Measurements from ENCODE around the gene ZNF581. TPM values are rescaled to one million over a fixed set of nuclear protein-coding genes. Genes with fewer than 3 reads are reported as not detected.

Gene ZNF581
- polyA plus RNA-seq, 1 donor from 2014 or later, result 15.3 TPM

DNA sequence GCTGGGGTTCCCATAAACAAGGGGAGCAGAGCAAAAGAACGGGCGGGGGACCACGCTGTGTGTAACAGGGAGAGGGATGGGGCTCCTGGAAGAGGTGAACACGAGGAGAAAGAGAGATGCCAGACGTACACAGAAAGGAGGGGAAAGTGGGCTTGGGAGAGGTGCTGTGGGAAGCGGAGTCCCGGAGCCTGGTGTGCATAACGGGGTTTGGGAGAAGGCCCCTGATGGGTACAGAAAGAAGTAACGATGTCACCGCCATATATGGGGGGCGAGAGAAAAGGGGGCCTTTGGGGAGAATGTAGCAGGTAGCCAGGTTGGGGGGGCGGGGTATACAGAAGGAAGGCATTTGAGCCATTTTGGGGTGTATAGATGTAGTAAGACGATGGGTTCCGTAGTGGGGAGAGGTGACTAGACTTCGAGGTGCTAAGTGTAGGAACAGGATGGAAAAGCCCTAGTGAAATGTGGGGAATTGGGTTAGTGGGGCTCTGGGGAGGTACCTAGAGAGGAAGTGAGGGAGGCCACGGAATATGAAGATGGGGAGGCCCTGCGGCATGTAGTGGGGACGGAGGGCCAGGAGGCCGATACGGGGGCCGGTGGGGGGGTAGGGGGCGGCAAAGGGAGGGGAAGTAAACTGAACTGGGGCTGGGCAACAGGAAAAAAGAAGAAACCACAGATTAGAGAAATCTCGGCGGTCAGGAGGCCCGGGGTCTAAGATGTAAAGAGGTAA lies 1.9 kb upstream of the ZNF581 start:
- Histone ChIP-seq H3K27ac (ENCODE audit: low read length) (peak overlapping the region; percentile 64), H3K27me3 (ENCODE audit: insufficient read depth, low read depth, low read length) (no peaks in the 10 kb centered on the region), H2AFZ (ENCODE audit: low read depth, low read length) (peak overlapping the region; percentile 25), H3K4me3 (ENCODE audit: low read length) (peak overlapping the region; percentile 78), H4K20me1 (ENCODE audit: insufficient read depth) (no peaks in the 10 kb centered on the region), H3K9ac (ENCODE audit: low read length) (peak overlapping the region; percentile 88), H3K9me2 (ENCODE audit: insufficient read depth, low read length) (no peaks in the 10 kb centered on the region), H3F3A (ENCODE audit: insufficient read depth, low read length, poor library complexity, severe bottlenecking) (no peaks in the 10 kb centered on the region), H3K4me2 (ENCODE audit: low read length) (peak overlapping the region; percentile 91), H3K9me3 (ENCODE audit: low read length) (no peaks in the 10 kb centered on the region), H3K79me2 (replicated peaks; ENCODE audit: insufficient read depth, low read length) (peaks cover 29% of the 10 kb centered on the region), H3K36me3 (ENCODE audit: insufficient read depth, low read length) (no peaks in the 10 kb centered on the region)
- TF ChIP-seq EZH2 (IDR thresholded peaks at IDR 0.05; ENCODE audit: borderline replicate concordance, insufficient read depth, low read length, poor library complexity, severe bottlenecking) (no peak), RAD21 (conservative IDR thresholded peaks at IDR 0.05) (no peak), SMC3 (conservative IDR thresholded peaks at IDR 0.05; ENCODE audit: poor library complexity) (no peak), TAF1 (IDR thresholded peaks at IDR 0.05; ENCODE audit: low read depth) (no peak), MXI1 (conservative IDR thresholded peaks at IDR 0.05; ENCODE audit: poor library complexity, severe bottlenecking) (no peak), POLR2AphosphoS5 (IDR thresholded peaks at IDR 0.05) (no peak), EP300 (conservative IDR thresholded peaks at IDR 0.05; ENCODE audit: poor library complexity, severe bottlenecking) (no peak)
- TF ChIP-seq, protein P1, sequence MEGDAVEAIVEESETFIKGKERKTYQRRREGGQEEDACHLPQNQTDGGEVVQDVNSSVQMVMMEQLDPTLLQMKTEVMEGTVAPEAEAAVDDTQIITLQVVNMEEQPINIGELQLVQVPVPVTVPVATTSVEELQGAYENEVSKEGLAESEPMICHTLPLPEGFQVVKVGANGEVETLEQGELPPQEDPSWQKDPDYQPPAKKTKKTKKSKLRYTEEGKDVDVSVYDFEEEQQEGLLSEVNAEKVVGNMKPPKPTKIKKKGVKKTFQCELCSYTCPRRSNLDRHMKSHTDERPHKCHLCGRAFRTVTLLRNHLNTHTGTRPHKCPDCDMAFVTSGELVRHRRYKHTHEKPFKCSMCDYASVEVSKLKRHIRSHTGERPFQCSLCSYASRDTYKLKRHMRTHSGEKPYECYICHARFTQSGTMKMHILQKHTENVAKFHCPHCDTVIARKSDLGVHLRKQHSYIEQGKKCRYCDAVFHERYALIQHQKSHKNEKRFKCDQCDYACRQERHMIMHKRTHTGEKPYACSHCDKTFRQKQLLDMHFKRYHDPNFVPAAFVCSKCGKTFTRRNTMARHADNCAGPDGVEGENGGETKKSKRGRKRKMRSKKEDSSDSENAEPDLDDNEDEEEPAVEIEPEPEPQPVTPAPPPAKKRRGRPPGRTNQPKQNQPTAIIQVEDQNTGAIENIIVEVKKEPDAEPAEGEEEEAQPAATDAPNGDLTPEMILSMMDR (IDR thresholded peaks at IDR 0.05; ENCODE audit: poor library complexity, severe bottlenecking), result no peak
- TF ChIP-seq, protein P2, sequence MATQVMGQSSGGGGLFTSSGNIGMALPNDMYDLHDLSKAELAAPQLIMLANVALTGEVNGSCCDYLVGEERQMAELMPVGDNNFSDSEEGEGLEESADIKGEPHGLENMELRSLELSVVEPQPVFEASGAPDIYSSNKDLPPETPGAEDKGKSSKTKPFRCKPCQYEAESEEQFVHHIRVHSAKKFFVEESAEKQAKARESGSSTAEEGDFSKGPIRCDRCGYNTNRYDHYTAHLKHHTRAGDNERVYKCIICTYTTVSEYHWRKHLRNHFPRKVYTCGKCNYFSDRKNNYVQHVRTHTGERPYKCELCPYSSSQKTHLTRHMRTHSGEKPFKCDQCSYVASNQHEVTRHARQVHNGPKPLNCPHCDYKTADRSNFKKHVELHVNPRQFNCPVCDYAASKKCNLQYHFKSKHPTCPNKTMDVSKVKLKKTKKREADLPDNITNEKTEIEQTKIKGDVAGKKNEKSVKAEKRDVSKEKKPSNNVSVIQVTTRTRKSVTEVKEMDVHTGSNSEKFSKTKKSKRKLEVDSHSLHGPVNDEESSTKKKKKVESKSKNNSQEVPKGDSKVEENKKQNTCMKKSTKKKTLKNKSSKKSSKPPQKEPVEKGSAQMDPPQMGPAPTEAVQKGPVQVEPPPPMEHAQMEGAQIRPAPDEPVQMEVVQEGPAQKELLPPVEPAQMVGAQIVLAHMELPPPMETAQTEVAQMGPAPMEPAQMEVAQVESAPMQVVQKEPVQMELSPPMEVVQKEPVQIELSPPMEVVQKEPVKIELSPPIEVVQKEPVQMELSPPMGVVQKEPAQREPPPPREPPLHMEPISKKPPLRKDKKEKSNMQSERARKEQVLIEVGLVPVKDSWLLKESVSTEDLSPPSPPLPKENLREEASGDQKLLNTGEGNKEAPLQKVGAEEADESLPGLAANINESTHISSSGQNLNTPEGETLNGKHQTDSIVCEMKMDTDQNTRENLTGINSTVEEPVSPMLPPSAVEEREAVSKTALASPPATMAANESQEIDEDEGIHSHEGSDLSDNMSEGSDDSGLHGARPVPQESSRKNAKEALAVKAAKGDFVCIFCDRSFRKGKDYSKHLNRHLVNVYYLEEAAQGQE (IDR thresholded peaks at IDR 0.05; ENCODE audit: borderline replicate concordance), result no peak

DNA sequence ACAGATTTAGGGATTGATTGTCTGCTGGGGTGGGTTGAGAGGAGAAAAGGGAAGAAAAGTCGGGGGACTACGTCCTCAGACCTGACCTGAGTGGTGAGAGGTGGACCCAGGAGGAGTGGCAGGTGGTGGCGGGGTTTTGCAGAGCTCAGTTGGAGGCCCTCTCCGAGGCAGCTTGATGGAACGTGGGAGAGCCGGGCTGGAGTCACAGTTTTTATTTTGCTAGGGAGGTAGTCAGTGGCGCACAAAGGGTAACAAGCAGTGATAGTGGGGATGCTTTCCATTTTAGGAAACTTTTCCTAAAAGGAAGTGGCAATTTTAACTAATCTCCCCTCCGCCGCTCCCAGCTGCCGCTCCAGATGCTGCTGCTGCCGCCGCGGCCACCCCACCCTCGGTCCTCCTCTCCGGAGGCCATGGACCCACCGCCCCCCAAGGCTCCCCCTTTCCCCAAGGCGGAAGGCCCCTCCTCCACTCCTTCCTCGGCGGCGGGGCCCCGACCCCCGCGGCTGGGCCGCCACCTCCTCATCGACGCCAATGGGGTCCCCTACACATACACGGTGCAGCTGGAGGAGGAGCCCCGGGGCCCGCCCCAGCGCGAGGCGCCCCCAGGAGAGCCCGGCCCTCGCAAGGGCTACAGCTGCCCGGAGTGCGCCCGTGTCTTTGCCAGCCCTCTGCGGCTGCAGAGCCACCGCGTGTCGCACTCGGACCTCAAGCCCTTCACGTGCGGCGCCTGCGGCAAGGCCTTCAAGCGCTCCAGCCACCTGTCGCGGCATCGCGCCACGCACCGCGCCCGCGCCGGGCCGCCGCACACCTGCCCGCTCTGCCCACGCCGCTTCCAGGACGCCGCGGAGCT lies 1.1 kb upstream of the ZNF581 start:
- H3K27ac ChIP-seq (ENCODE audit: low read length), result no peak overlapping the region

More for the DNA sequence above, 1.1 kb upstream of the ZNF581 start:
- Histone ChIP-seq H3K79me2 (replicated peaks; ENCODE audit: insufficient read depth, low read length) (peaks cover 32% of the 10 kb centered on the region), H3K36me3 (ENCODE audit: insufficient read depth, low read length) (no peaks in the 10 kb centered on the region), H3K9me2 (ENCODE audit: insufficient read depth, low read length) (no peaks in the 10 kb centered on the region), H3F3A (ENCODE audit: insufficient read depth, low read length, poor library complexity, severe bottlenecking) (no peaks in the 10 kb centered on the region), H3K9ac (ENCODE audit: low read length) (peak overlapping the region; percentile 88), H3K9me3 (ENCODE audit: low read length) (no peaks in the 10 kb centered on the region), H3K27me3 (ENCODE audit: insufficient read depth, low read depth, low read length) (no peaks in the 10 kb centered on the region), H3K4me3 (ENCODE audit: low read length) (peak overlapping the region; percentile 78), H3K4me2 (ENCODE audit: low read length) (peak overlapping the region; percentile 91), H2AFZ (ENCODE audit: low read depth, low read length) (no peak overlapping the region), H4K20me1 (ENCODE audit: insufficient read depth) (no peaks in the 10 kb centered on the region)
- no peak for TF ChIP-seq EP300 (conservative IDR thresholded peaks at IDR 0.05; ENCODE audit: poor library complexity, severe bottlenecking)
- TF ChIP-seq POLR2AphosphoS5 (IDR thresholded peaks at IDR 0.05), result no peak
- no peak for TF ChIP-seq SMC3 (conservative IDR thresholded peaks at IDR 0.05; ENCODE audit: poor library complexity)
- no peak for TF ChIP-seq RAD21 (conservative IDR thresholded peaks at IDR 0.05)
- no peak for TF ChIP-seq TAF1 (IDR thresholded peaks at IDR 0.05; ENCODE audit: low read depth)
- TF ChIP-seq EZH2 (IDR thresholded peaks at IDR 0.05; ENCODE audit: borderline replicate concordance, insufficient read depth, low read length, poor library complexity, severe bottlenecking), result no peak
- TF ChIP-seq, protein P2 (IDR thresholded peaks at IDR 0.05; ENCODE audit: borderline replicate concordance), result no peak
- TF ChIP-seq, protein P1 (IDR thresholded peaks at IDR 0.05; ENCODE audit: poor library complexity, severe bottlenecking), result no peak
- no peak for TF ChIP-seq MXI1 (conservative IDR thresholded peaks at IDR 0.05; ENCODE audit: poor library complexity, severe bottlenecking)
